ENCODE results near the gene CEP290. TPM values are rescaled to one million over a fixed set of nuclear protein-coding genes. Genes with fewer than 3 reads are reported as not detected.

CEP290 gene
- total and polyA plus RNA-seq, 2 donors (not counting 3 experiments of a cell fraction or from before 2014, with no cell fraction given), result 3.9 to 16.5 TPM

- Histone ChIP-seq H3K79me2 (ENCODE audit: control insufficient read depth, insufficient read depth, low read length) (peaks cover 11% of the 10 kb centered on the region), H3K4me3 (replicated peaks in 1 of 3; ENCODE audit: insufficient read depth in 1 of 3, low read depth in 1 of 3, low read length in 3 of 3) (no peak overlapping the region), H3K9ac (replicated peaks; ENCODE audit: extremely low read depth, insufficient read depth, low read length) (no peak overlapping the region), H3K9me3 (replicated peaks; ENCODE audit: control insufficient read depth, insufficient read depth, low read length) (no peaks in the 10 kb centered on the region), H2AFZ (ENCODE audit: low read depth, low read length) (no peak overlapping the region), H3K27ac (ENCODE audit: insufficient read depth, low read depth, low read length) (no peak overlapping the region), H4K20me1 (replicated peaks; ENCODE audit: control insufficient read depth, extremely low read depth, insufficient read depth, low read length) (no peaks in the 10 kb centered on the region), H3K27me3 (ENCODE audit: control insufficient read depth in 2 of 2, insufficient read depth in 2 of 2, low read length in 2 of 2) (no peaks in the 10 kb centered on the region), H3K9me1 (replicated peaks; ENCODE audit: control insufficient read depth, extremely low read depth, insufficient read depth, low read length) (no peaks in the 10 kb centered on the region), H3K36me3 (ENCODE audit: control insufficient read depth in 2 of 2, extremely low read depth in 1 of 2, insufficient read depth in 2 of 2, low read length in 2 of 2) (no peaks in the 10 kb centered on the region), H3K4me1 (ENCODE audit: control insufficient read depth, extremely low read depth, insufficient read depth, low read length) (no peaks in the 10 kb centered on the region), H3K4me2 (ENCODE audit: insufficient read depth, low read length) (no peak overlapping the region)
- TF ChIP-seq EZH2 (IDR thresholded peaks at IDR 0.05; ENCODE audit: borderline replicate concordance, low read depth, low read length, severe bottlenecking), result no peak
- TF ChIP-seq MAX (IDR thresholded peaks at IDR 0.05; ENCODE audit: insufficient read depth, insufficient read length), result no peak
- no peak for TF ChIP-seq JUN (IDR thresholded peaks at IDR 0.05; ENCODE audit: borderline replicate concordance, insufficient read depth, insufficient read length, low read depth)
- no peak for TF ChIP-seq MYC (IDR thresholded peaks at IDR 0.05; ENCODE audit: low read depth, low read length)
- TF ChIP-seq CTCF (IDR thresholded peaks at IDR 0.05; ENCODE audit: extremely low read depth in 1 of 2, insufficient read depth in 1 of 2, low read depth in 1 of 2, low read length in 2 of 2), result no peak
- TF ChIP-seq FOS (IDR thresholded peaks at IDR 0.05; ENCODE audit: borderline replicate concordance, insufficient read depth, low read length), result no peak
- TF ChIP-seq GATA2 (IDR thresholded peaks at IDR 0.05; ENCODE audit: insufficient read depth, insufficient read length, low read depth, low read length), result no peak
- no peak for TF ChIP-seq POLR2A (IDR thresholded peaks at IDR 0.05; ENCODE audit: low read depth, low read length)
- no peak for TF ChIP-seq POLR2AphosphoS5 (IDR thresholded peaks at IDR 0.05; ENCODE audit: insufficient read depth, low read depth, low read length)
- DNase-seq (ENCODE audit: low read depth, low spot score) (no peak), FAIRE-seq (no peak)
- no TSS peak for BruUV-seq (replicated peaks)
- ChIA-PET POLR2A (no interaction called here), CTCF (interaction anchor here (0.6 kb wide), 1 partner anchor 867 kb away, joined by 3 read pairs; no protein-coding TSS in a partner anchor)
- dilution Hi-C loops (cut with MboI; ENCODE audit: extremely low pct_ligation_motif_present, low sequenced_read_pairs), result no loop called here
- intact Hi-C loops (cut with micrococcal nuclease), result no loop called here
These were observed 8.2 kb upstream of the CEP290 start for GRCh38 chr12:88150063-88150462.

Data from endothelial cell of umbilical vein (primary cell).